HG03280 (cell line): ENCODE data around the gene SH3RF3.
A peak's percentile ranks its signal among the peaks of the same experiment; 100 is the strongest.
"Not testable (repeated sequence)": the region's sequence is repeated elsewhere in the genome, so short reads cannot be mapped to it uniquely, and the experiment has no call there.

Experiments used
- ATAC-seq: cut with Tn5 transposase; IDR thresholded peaks from one replicate; pipeline ENCODE4 v1.9.1; 2021; ENCODE audit warnings: mild to moderate bottlenecking, moderate library complexity; ENCODE audit not compliant: unreplicated experiment

Gene SH3RF3

DNA sequence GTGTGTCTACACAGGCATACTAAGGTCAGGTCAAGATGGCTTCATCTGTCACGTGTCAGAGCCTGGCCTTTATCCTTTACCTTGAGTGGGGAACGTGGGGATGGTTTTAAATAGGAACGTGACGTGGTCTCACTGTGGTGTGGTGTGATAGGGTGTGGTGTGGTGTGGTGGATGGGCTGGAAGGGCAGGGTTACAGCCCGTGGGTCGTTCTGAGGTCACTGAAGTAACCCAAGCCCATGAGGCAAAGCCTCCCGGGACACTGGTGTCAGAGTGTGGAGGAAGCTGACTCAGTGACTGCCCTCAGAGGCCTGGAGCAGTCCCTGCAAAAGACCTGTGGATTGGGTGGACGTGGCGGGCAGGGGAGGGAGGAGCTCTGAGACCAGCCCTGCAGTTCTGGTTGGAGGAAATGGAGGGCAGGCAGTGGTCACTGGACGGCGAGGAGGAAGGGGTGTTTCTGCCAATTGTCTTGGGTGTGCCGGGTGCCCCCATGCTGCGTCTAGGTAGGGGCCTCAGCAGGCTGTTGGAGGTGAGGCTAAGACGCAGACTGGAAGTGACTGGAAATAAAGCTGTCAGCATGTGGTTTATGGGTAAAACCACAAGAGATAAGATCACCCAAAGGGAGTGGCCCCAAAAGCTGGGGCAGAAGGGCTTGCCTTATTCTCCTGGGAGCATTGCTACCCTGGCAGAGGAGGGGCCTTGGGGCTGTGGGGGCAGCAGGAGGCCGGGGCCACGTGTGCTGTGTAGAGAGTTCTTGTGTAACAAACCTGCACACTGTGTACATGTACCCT is 84.8 kb downstream of the SH3RF3 start:
- no peak for ATAC-seq

GRCh38 chr2:109214651-109215371 is 85.8 kb downstream of the SH3RF3 start:
- ATAC-seq = no peak

- no peak for ATAC-seq
These were observed 86.9 kb downstream of the SH3RF3 start for GRCh38 chr2:109215866-109216265.

DNA sequence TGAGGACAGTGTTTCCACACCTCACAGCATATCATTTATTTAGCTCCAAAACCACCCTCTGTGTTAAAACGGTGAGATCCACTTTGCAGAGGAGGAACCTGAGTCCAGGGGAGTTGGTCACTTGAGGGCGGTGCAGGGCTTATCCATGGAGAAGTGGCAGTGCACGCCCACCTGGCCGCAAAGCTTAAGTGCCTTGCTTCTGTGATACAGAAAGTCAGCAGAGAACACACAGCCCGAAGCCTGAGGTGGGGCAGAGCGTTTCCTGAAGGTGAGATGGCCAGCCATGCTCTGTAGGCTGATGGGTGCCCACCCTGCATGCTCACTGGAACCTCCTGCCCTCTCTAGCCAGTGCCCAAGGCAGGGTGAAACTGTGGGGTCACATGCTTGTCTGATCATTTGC is 87.3 kb downstream of the SH3RF3 start:
- no peak for ATAC-seq

DNA sequence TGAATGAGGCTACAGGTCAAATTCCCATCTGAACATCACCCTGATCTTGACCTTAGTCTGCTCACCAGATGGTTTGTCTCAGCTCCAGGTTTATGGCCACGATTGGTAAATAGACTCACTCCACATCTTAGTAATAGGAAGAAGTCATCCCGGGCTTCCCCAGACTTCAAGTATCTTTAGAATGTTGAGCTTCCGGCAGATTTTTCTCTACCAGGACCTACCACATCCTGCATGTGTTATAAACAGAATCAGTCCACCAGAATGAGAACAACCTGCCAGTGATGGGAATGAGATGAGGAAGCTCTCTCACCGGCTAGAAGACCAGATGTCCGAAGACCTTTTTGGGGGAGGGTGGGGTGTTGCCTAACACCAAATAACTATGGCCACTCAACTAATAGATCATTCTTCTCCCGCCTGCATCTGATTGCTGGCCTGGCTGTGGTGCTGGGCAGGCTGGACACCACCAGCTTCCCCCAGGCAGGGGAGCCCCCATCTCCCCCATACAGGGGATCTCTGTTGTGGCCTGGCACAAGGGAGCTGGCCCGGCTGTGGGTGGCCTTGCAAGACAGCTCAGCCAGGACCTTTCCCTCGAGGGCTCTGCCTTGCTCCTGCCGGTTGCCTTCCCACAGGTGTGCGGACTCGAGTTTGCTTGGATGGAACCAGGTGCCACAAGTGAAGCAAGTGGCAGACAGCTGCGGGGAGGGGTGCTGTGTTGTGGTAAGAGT is 88.5 kb downstream of the SH3RF3 start:
- no peak for ATAC-seq

DNA sequence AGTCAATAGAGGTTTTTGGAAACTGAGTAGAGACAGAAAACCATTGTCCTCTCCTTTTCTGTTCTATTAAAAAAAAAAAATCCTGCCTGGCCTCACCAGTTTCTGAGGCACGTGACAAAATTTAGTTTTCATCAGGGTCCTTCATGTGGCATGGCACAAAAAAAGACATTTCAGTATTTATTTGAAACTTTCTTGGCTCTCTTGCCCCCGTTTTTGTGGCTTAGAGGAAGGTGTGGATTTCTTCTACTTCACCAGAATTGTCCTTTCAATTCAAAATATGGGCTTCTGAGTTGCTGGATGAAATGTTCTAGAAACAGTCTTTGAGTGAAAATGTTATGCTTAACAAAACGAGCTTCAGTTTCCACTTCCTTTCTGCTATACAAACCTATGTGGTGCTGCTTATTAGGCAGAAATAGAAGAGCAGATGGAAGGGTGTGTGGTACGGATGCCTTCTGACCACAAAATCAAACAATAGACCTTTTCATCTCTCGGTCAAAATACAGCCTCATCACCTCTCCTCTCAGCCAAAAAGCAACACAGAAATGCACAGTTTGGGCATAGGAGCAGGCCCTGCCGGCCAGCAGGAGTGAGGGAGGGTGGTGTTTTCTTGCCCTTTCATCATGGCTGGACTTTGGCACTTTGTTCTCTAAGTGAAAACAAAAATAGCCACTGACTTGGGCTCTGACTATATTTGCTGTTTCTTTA is 89.2 kb downstream of the SH3RF3 start:
- peak; percentile 45 for ATAC-seq

DNA sequence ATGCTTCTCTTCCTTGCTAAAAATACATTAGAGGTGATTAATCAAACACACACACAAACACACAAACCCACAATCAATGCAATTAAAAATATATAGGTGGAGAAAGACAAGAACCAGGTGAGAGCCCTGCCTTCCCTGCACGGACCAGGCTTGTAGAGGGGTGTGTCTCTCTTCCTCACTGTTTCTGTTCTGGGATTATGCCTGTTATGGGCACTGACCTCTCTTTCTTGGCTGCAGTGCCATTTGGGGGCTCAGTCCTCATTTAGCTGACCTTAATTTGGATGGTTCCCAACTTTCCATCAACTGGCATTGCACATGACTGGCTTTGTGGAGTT is 89.8 kb downstream of the SH3RF3 start:
- ATAC-seq = no peak

DNA sequence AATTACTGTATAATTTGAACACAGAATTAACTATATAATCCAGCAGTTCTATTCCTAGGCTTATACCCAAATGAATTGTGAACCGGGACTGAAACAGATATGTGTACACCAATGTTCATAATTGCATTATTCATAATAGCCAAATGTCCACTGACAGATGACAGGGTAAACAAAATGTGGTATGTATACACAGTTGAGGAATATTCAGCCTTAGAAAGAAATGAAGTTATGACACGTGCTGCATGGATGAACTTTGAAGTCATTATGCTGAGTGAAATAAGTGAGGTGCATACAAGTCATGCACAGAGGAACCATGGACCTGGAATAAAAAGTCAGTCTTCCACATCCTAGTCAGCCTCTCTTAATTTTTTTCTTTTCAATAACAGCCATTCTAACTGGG is 91.9 kb downstream of the SH3RF3 start:
- ATAC-seq = no peak

GRCh38 chr2:109221316-109221715 is 92.3 kb downstream of the SH3RF3 start:
- not testable (repeated sequence) for ATAC-seq

GRCh38 chr2:109222422-109222821 is 93.4 kb downstream of the SH3RF3 start:
- ATAC-seq = no peak

DNA sequence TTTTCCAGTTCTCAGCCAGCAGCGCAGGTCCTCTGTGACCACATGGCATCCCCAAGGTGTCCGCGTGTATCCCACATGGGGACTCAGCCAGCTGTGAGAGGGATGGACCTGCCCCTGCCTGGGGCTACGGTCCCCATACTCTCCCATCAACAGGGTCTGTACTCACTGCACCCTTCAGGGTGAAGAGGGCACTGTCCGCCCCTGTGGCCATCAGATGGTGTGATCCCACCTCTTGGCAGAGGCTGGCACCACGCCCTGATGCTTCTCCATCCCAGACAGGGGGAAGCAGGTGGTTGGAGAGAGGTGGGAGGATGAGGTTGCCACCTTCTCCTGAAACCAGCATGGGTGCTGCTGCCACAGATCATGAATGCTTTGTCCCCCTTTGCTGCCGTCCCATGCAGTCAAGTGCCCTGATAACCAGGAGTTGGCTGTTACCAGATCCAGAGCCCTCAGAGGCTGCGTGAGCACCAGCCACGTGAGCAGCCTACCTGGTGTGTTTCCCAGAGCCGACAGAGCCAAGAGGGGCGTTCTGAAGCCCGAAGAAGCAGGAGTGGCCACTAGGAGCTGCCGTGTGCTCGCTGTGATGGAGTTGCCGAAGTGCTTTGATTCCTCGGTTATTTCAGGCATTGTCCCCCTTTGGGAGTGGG is 93.9 kb downstream of the SH3RF3 start:
- ATAC-seq = no peak

- no peak for ATAC-seq
These were observed 94.5 kb downstream of the SH3RF3 start for GRCh38 chr2:109223490-109223889.

- not testable (repeated sequence) for ATAC-seq
These were observed 95.3 kb downstream of the SH3RF3 start for GRCh38 chr2:109224341-109224740.

- no peak for ATAC-seq
These were observed 96.3 kb downstream of the SH3RF3 start for GRCh38 chr2:109225170-109225782.

GRCh38 chr2:109226128-109226527 is 97.1 kb downstream of the SH3RF3 start:
- ATAC-seq = no peak

DNA sequence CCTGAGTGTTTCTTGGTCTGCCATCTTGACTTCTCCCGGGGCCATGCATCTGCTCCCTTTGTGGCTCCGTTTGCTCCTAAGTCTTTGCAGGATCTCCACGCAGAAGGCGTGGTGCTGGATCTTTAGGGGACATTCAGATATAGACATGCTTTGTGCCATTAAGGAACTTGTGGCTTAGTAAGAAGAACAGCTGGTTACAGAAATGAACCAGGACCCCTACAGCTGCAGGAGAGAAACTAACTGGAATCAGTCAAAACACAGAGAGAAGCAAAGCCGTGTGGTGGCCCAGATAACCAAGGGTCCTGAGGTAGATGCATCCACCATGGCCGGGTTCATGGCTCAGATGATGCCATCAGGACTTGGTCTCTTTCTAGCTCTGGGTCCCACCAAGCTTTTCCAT is 97.6 kb downstream of the SH3RF3 start:
- no peak for ATAC-seq

GRCh38 chr2:109229094-109229675 is 100.2 kb downstream of the SH3RF3 start:
- ATAC-seq = no peak

DNA sequence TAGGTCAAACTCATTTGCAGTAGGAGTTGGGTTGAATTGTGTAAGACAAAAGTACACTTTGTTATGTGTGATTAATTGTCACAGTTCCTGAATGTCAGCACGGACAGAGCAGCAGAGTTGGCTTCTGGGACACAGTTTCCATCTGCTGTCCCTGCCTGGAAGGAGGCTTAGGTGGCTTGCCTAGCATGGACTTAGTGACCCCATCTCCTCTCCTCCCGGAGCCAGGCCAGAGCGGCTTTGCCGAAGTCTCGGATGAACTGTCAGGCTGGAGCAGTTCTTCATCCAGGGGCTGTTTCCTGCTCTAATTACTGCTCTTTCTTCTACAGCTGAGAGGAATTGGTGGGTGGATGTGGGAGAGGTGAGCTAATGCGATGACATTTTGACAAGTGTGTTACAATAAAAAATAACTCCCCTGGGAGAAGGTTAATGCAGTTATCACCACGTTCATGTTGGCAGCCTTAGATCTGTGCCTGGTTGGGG is 102.0 kb downstream of the SH3RF3 start:
- no peak for ATAC-seq

DNA sequence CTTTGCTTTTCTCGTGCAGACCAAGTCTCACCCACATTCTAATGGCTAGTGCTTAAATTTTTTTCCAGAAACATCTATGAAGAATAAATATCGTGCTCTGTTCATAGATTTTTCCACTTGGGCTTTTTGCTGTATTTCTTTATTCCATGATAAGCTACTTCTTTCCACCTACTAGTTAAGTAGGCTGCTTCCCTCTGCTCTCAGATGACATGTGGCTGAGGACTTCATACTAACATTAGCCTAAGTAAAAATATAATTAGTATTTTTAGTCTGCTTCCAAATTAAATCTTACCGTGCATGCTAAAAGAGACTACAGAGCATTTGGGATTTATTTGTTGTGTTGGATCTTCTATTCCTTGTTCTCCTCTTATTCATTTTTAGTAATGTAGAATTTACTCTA is 102.4 kb downstream of the SH3RF3 start:
- ATAC-seq = no peak
